ENCODE data around the gene ZNF234. TPM values are rescaled to one million over a fixed set of nuclear protein-coding genes. Genes with fewer than 3 reads are reported as not detected.

The ZNF234 gene
- polyA plus RNA-seq, 1 of the 3 experiments (the other 2 are of a cell fraction) = 3.1 TPM

GRCh38 chr19:44156475-44156874, 15.1 kb downstream of the ZNF234 start:
- H3F3A ChIP-seq (replicated peaks; ENCODE audit: insufficient read depth) = peaks cover 6% of the 10 kb centered on the region
- no peaks in the 10 kb centered on the region for H3K27me3 ChIP-seq (ENCODE audit: insufficient read depth)
- H3K36me3 ChIP-seq (replicated peaks in 1 of 2; ENCODE audit: control insufficient read depth in 1 of 2, insufficient read depth in 2 of 2, low read length in 1 of 2) = peaks cover 51 to 59% of the 10 kb centered on the region in 2 experiments
- H3K9me2 ChIP-seq = no peaks in the 10 kb centered on the region
- peak overlapping the region in 1 of 2 experiments; percentile 17; a peak in 1 of 4 replicates for H3K4me3 ChIP-seq (ENCODE audit: low read depth in 2 of 2, low read length in 1 of 2)
- TF ChIP-seq MAX (IDR thresholded peaks at IDR 0.05; ENCODE audit: low read depth) (no peak), CHD2 (IDR thresholded peaks at IDR 0.05; ENCODE audit: low read length, partially characterized antibody) (no peak), YY1 (IDR thresholded peaks at IDR 0.05; ENCODE audit: low read depth) (no peak), CTCF (IDR thresholded peaks at IDR 0.05) (no peak), IRF3 (IDR thresholded peaks at IDR 0.05; ENCODE audit: low read depth, low read length) (no peak), TCF12 (IDR thresholded peaks at IDR 0.05) (no peak), FOXJ3 (CRISPR knock-in tag; IDR thresholded peaks at IDR 0.05) (no peak), TEAD4 (IDR thresholded peaks at IDR 0.05; ENCODE audit: borderline replicate concordance, insufficient read depth) (no peak)
- ChIA-PET CTCF (no interaction called here), POLR2A (no interaction called here)
- H3K9me3 ChIP-seq = peaks cover 11% of the 10 kb centered on the region; the same call in 1 of the 2 replicates
- no peak overlapping the region for H3K4me2 ChIP-seq
- no peaks in the 10 kb centered on the region for H3K79me2 ChIP-seq (ENCODE audit: insufficient read depth)
- H2AFZ ChIP-seq (ENCODE audit: low read depth) = no peak overlapping the region
- no peak overlapping the region for H3K27ac ChIP-seq (ENCODE audit: low read depth in 2 of 2, low read length in 1 of 2)
- WGBS (ENCODE audit: low lambda C conversion rate) = 94% methylated on average over 2 of the region's 2 CpGs
- no peak for DNase-seq
- H4K20me1 ChIP-seq (ENCODE audit: insufficient read depth) = no peaks in the 10 kb centered on the region
- H3K4me1 ChIP-seq (ENCODE audit: control insufficient read depth in 1 of 2, insufficient read depth in 2 of 2, low read depth in 1 of 2, low read length in 1 of 2) = no peaks in the 10 kb centered on the region
- H3K9ac ChIP-seq = no peak overlapping the region

- Histone ChIP-seq H3K27ac (ENCODE audit: low read depth in 2 of 2, low read length in 1 of 2) (no peak overlapping the region), H3F3A (replicated peaks; ENCODE audit: insufficient read depth) (peaks cover 12% of the 10 kb centered on the region), H3K4me2 (no peak overlapping the region), H2AFZ (ENCODE audit: low read depth) (peak overlapping the region; percentile 96; the same call in 1 of the 2 replicates), H3K27me3 (ENCODE audit: insufficient read depth) (no peaks in the 10 kb centered on the region), H3K9me2 (no peaks in the 10 kb centered on the region), H3K4me3 (ENCODE audit: low read depth in 2 of 2, low read length in 1 of 2) (no peak overlapping the region; a peak in 1 of 4 replicates), H3K79me2 (ENCODE audit: insufficient read depth) (peaks cover 36% of the 10 kb centered on the region), H3K4me1 (ENCODE audit: control insufficient read depth in 1 of 2, insufficient read depth in 2 of 2, low read depth in 1 of 2, low read length in 1 of 2) (peaks cover 0 to 7% of the 10 kb centered on the region in 2 experiments; a peak in 2 of 4 replicates), H3K9me3 (no peaks in the 10 kb centered on the region; the same call in 1 of the 2 replicates), H3K9ac (no peak overlapping the region), H3K36me3 (replicated peaks in 1 of 2; ENCODE audit: control insufficient read depth in 1 of 2, insufficient read depth in 2 of 2, low read length in 1 of 2) (peaks cover 20 to 27% of the 10 kb centered on the region in 2 experiments), H4K20me1 (ENCODE audit: insufficient read depth) (no peaks in the 10 kb centered on the region)
- ChIA-PET CTCF (no interaction called here), POLR2A (interaction anchor here (2.0 kb wide), 1 partner anchor 49 kb away, joined by 15 read pairs; the partner anchor contains the start of gene ZNF227)
- TF ChIP-seq RFX5 (IDR thresholded peaks at IDR 0.05; ENCODE audit: low read length) = no peak
- no peak for TF ChIP-seq TCF12 (IDR thresholded peaks at IDR 0.05)
- TF ChIP-seq NRF1 (IDR thresholded peaks at IDR 0.05; ENCODE audit: low read depth, low read length) = no peak
- TF ChIP-seq MEF2A (IDR thresholded peaks at IDR 0.05; ENCODE audit: borderline replicate concordance, low read depth) = no peak
- no peak for TF ChIP-seq JUND (IDR thresholded peaks at IDR 0.05)
- TF ChIP-seq RAD21 (IDR thresholded peaks at IDR 0.05; ENCODE audit: low read length) = no peak
- no peak for TF ChIP-seq SMC3 (IDR thresholded peaks at IDR 0.05; ENCODE audit: low read depth, low read length)
- TF ChIP-seq YY1 (IDR thresholded peaks at IDR 0.05; ENCODE audit: low read depth) = no peak
- TF ChIP-seq GABPA (IDR thresholded peaks at IDR 0.05; ENCODE audit: low read depth) = no peak
- TF ChIP-seq USF1 (IDR thresholded peaks at IDR 0.05; ENCODE audit: borderline replicate concordance, low read depth) = no peak
- WGBS (ENCODE audit: low lambda C conversion rate) = 97% methylated on average over 2 of the region's 2 CpGs
- DNase-seq = no peak
These were observed 22.4 kb downstream of the ZNF234 start for GRCh38 chr19:44163789-44164188.
